NCI-H748 (cell line): ENCODE data around the gene PRKCB.
"Not testable (repeated sequence)": the region's sequence is repeated elsewhere in the genome, so short reads cannot be mapped to it uniquely, and the experiment has no call there.

Experiments
- DNase-seq: peaks from one replicate; lab custom pipeline; 2025; ENCODE audit not compliant: unreplicated experiment; lab: John Stamatoyannopoulos, UW

Gene PRKCB

DNA sequence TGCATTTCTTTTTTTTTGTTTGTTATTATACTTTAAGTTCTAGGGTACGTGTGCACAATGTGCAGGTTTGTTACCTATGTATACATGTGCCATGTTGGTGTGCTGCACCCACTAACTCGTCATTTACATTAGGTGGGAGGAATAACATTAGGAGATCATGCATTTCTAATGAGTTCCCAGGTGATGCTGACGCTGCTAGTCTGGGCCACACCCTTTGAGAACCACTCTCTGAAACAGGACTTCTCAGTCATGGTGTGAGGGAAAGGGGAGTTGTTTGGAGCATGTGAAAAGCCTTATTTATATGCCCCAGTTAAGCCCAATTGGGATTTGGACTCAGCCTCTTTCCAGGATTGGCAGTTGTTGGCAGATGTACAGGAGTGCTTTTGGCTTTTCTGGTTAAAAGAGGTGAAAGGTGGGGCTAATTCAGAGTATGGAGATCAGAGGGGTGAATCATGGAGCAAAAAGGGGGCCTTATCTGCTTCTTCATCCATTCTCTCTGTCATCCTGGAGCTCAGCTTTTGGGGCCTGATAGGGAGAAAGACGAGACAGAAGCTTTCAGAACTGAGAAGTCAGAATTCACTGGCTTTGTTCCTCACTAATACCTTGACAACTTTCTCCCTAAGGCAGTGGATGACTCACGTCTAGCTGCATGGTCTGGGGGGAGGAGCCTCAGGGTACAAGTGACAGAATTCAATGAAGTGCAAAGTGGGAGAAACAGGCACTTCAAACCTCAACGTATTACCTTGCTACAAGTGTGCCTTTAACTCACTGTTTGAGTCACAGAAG, 240.3 kb downstream of the PRKCB start:
- no peak for DNase-seq

DNA sequence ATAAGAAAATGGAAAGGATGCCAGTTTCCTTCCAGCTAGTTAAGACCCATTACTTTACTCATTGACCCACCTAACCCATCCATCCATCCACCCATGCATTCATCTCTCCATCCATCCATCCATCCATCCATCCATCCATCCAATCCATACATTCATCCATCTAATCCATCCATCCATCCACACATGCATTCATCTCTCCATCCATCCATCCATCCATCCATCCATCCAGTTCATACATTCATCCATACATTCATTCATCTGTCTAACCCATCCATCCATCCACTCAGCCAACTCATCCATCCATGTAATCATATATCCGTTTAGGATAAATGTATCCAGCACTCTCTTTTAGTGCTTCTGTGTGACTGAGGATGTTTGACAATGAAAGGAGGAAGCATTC, 241.5 kb downstream of the PRKCB start:
- DNase-seq = no peak

GRCh38 chr16:24077966-24078365, 242.2 kb downstream of the PRKCB start:
- no peak for DNase-seq

- no peak for DNase-seq
Measured at GRCh38 chr16:24085666-24086065, 249.9 kb downstream of the PRKCB start.

GRCh38 chr16:24087891-24088410, 252.2 kb downstream of the PRKCB start:
- no peak for DNase-seq

DNA sequence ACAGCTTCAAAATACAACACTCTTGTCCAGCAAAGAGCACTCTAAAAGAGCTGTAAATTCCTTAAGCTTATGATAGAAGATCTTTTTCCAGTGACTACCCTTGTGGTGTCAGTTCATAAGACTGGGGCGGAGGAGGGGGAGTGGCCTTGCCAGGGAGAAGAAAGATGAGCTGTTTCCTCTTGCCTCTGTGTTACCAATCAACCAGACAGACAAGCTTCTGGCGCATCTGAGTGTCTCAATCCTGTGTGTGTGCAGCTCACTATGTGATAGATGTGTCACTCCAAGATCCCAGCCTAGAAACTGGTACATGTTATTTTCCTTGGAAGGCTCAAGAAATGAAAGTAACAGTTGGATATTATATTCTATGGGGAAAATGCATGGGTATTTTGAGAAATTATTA, 253.0 kb downstream of the PRKCB start:
- DNase-seq = no peak

DNA sequence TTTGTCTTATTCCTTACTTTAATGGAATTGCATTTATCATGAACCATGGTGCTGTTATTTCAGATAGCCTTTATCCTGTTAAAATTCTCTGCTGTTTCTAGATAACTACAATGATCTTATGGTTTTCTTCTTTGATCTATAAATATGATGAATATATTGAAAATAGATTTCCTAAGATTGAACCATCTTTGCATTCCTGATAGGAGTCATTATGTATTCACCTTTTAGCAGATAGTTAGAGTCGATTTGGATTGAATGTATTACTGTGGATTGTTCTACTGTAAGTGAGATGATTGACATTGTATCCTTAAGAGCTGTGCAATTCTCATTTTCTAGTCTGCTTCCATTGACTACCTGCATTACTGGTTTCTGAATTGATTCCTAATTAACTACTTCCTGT, 255.3 kb downstream of the PRKCB start:
- no peak for DNase-seq

GRCh38 chr16:24093049-24093448, 257.3 kb downstream of the PRKCB start:
- no peak for DNase-seq

GRCh38 chr16:24094660-24095059, 258.9 kb downstream of the PRKCB start:
- no peak for DNase-seq

DNA sequence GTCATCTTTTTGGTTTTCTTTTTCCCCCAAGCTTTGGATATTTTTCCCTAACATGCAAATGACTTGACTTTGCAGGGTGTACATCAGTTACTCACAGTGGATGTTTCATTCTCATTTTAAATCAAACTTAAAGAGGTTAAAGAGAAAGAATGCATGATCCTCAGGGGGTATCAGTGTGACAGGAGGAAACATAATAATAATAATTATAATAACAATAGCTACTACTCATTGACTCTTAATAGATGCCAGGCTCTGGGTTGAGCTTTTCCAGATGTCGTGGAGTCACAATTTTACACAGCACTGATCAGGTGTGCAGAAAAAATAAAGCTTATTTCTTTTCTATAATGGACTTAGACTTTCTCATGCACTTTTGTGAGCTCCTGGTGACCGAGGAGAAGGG, 263.1 kb downstream of the PRKCB start:
- no peak for DNase-seq

- DNase-seq = no peak
Measured at GRCh38 chr16:24101431-24101830, 265.6 kb downstream of the PRKCB start.

- peak; percentile 78 for DNase-seq
Measured at GRCh38 chr16:24102209-24102660, 266.5 kb downstream of the PRKCB start.

GRCh38 chr16:24105471-24105870, 269.7 kb downstream of the PRKCB start:
- DNase-seq = not testable (repeated sequence)

DNA sequence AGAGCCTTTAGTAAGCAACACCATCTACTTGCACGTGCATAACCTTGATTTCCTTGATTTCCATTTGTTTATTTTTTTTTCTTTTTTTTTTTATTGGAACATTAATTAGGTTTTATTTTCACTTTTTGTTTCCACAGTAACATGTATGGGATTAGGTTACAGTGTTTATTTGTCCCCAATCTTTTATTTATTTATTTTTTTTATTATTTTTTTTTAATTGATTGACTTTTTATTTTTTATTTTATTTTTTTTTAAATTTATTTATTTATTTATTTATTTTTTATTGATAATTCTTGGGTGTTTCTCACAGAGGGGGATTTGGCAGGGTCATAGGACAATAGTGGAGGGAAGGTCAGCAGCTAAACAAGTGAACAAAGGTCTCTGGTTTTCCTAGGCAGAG, 272.3 kb downstream of the PRKCB start:
- not testable (repeated sequence) for DNase-seq

- DNase-seq = no peak
Measured at GRCh38 chr16:24111724-24112302, 276.0 kb downstream of the PRKCB start.

DNA sequence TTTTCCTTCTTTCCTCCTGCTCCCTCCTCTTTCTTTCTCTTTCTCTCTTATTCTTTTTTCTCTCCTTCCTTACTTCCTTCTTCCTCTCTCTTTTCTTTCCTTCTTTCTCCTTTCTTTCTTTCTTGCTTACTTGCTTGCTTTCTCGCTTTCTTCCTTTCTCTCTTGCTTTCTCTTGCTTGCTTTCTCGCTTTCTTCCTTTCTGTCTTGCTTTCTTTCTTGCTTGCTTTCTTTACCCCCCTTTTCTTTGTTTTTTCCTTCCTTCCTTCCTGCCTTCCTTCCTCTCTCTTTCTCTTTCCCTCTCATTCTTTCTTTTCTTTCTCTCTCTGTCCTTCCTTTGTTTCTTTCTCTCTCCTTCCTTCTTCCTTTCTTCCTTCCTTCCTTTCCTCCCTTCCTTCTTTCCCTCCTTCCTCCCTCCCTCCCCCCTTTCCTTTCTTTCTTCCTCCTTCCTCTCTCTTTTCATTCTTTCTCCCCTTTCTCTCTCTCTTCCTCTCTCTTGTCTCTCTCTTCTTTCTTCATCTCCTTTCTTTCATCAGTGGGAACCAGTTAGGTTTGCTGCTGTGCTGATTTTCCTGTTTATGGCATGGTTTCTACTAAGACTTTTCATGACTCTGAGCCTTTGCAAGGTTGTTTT, 277.4 kb downstream of the PRKCB start:
- DNase-seq = no peak

DNA sequence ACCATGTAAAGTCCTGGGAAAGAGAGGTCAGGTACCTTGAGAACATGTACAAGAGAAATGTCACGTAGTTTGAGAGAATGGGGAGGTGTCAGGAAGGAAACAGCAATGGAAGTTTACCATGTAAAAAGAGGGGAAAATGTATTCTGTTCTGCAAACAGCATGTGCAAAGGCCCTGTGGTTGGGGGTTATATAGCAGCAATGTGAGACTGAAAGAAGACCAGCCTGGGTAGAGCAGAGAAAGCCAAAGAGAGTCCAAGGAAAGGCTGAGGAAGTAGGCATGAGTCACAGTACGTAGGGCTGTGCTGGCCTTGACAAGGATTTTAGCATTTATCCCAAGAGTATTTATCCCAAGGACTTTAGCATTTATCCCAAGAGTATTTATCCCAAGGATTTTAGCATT, 279.1 kb downstream of the PRKCB start:
- DNase-seq = no peak

GRCh38 chr16:24116046-24116776, 280.4 kb downstream of the PRKCB start:
- DNase-seq = no peak

DNA sequence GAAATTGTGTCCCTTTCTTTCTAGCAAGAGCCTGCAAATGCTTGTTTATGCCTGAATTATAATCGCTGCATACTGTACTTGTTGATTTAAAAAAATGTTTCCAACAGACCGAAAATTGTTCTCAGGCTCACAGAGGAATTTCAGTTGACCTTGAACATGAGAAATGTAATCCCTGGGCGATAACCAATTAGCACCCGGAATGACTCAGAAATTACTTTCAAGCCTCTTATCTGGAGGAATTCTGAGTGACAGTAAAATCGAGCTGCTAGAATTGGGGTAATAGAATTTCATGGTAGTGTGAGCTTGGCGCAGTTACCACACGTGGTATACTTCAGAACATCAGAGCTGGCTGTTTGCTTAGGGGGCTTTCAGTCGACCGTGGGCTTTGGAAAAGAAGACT, 281.2 kb downstream of the PRKCB start:
- DNase-seq = no peak

- DNase-seq = peak; percentile 23
Measured at GRCh38 chr16:24117680-24118079, 281.9 kb downstream of the PRKCB start.

DNA sequence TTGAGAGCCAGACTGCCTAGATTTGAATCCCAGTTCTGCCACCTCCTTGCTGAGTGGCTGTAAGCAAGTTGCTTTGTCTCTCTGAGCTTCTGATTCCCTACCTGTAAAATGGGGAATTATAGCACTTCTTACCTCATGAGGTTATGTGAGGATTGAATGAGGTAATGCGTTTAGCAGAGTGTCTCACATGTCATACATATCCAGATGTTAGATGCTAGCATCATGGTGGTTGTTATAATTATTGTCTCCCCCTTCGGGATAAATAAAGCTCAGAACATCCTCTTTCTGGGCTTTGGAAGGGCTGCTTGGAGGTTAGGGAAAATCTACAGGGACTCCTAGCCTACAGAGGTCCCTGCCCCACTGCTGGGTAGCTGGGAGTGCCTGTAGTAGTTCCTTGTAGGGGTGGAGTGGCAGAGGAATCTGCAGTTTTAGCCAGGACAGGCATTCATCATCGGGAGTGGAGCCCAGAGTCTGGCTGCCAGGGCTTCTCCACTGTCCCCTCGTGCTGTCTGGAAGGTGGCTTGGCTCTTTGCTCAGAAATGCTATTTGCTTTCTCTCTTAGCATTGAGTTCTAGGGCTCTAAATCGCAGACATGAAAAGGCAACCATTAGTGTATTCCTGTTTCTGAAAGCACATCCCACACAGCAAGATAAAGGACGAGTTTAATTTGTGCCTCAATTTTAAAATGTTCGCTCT, 282.5 kb downstream of the PRKCB start:
- DNase-seq = peak; percentile 25
